GM19397 (cell line): ENCODE data around the gene DPYSL4.

Experiments used
- ATAC-seq: cut with Tn5 transposase; IDR thresholded peaks from one replicate; pipeline ENCODE4 v1.9.1; 2021; ENCODE audit warnings: mild to moderate bottlenecking, moderate library complexity; ENCODE audit not compliant: unreplicated experiment

Gene DPYSL4

GRCh38 chr10:132175907-132176581 lies 10.7 kb upstream of the DPYSL4 start:
- ATAC-seq = no peak

- ATAC-seq = no peak
These were observed 9.9 kb upstream of the DPYSL4 start for GRCh38 chr10:132176623-132177500.

- no peak for ATAC-seq
These were observed 8.7 kb upstream of the DPYSL4 start for GRCh38 chr10:132178046-132178445.

GRCh38 chr10:132178672-132179545 lies 7.8 kb upstream of the DPYSL4 start:
- ATAC-seq = no peak

- no peak for ATAC-seq
These were observed 7.0 kb upstream of the DPYSL4 start for GRCh38 chr10:132179551-132180392.

- no peak for ATAC-seq
These were observed 6.0 kb upstream of the DPYSL4 start for GRCh38 chr10:132180736-132181135.

GRCh38 chr10:132181691-132182425 lies 4.9 kb upstream of the DPYSL4 start:
- no peak for ATAC-seq

- ATAC-seq = no peak
These were observed 4.2 kb upstream of the DPYSL4 start for GRCh38 chr10:132182591-132182990.

GRCh38 chr10:132183046-132183445 lies 3.7 kb upstream of the DPYSL4 start:
- no peak for ATAC-seq

GRCh38 chr10:132184816-132185593 lies 1.7 kb upstream of the DPYSL4 start:
- no peak for ATAC-seq

GRCh38 chr10:132185601-132186487 lies 904 bp upstream of the DPYSL4 start:
- no peak for ATAC-seq

GRCh38 chr10:132187430-132188138 lies 836 bp downstream of the DPYSL4 start:
- no peak for ATAC-seq

GRCh38 chr10:132188331-132188730 lies 1.6 kb downstream of the DPYSL4 start:
- ATAC-seq = no peak

- no peak for ATAC-seq
These were observed 2.3 kb downstream of the DPYSL4 start for GRCh38 chr10:132189016-132189415.

GRCh38 chr10:132189810-132190422 lies 3.2 kb downstream of the DPYSL4 start:
- ATAC-seq = no peak

- ATAC-seq = no peak
These were observed 5.6 kb downstream of the DPYSL4 start for GRCh38 chr10:132192076-132192975.
